Measurements from ENCODE around the gene TMED1. TPM values are rescaled to one million over a fixed set of nuclear protein-coding genes. Genes with fewer than 3 reads are reported as not detected.
"Not testable (repeated sequence)": the region's sequence is repeated elsewhere in the genome, so short reads cannot be mapped to it uniquely, and the experiment has no call there.

TMED1 gene
- total and polyA plus RNA-seq, 2 donors (not counting 1 experiment from before 2014, with no cell fraction given), result 40.1 to 42.3 TPM

DNA sequence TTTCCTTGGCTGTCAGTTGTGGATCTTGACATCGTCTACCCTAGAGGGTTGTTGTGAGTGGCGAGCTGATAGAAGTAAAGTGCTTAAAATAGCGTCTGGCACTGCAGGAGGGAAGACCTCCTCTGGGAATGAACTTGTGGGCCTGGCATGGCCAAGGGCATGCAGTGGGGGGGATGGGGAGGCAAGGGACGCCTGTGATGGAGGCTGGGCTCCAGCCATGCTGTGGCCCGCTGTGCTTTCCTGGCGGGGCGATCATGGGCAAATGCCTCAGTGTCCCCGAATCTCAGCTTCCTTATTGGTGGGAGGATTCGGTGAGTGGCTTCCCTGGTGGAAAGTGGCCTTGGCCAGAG is 46.1 kb upstream of the TMED1 start:
- Histone ChIP-seq H3K4me1 (ENCODE audit: control insufficient read depth, extremely low read depth, insufficient read depth, low read length) (peaks cover 3% of the 10 kb centered on the region), H3K9ac (ENCODE audit: insufficient read depth, low read length) (no peak overlapping the region), H3K79me2 (ENCODE audit: control insufficient read depth, insufficient read depth, low read length) (peaks cover 55% of the 10 kb centered on the region), H3K9me3 (ENCODE audit: control insufficient read depth, insufficient read depth, low read depth, low read length) (no peaks in the 10 kb centered on the region), H3K4me3 (replicated peaks in 1 of 4; ENCODE audit: control extremely low read depth in 1 of 4, insufficient read depth in 1 of 4, low read depth in 3 of 4, low read length in 4 of 4) (no peak overlapping the region), H3K27me3 (ENCODE audit: control insufficient read depth, insufficient read depth, low read length) (no peaks in the 10 kb centered on the region), H3K27ac (ENCODE audit: insufficient read depth, low read length) (no peak overlapping the region), H3K36me3 (ENCODE audit: control insufficient read depth, insufficient read depth, low read length) (no peaks in the 10 kb centered on the region), H3K4me2 (ENCODE audit: extremely low read depth, insufficient read depth, low read length) (no peak overlapping the region), H2AFZ (ENCODE audit: low read length) (no peak overlapping the region), H4K20me1 (ENCODE audit: control insufficient read depth, extremely low read depth, insufficient read depth, low read length) (no peaks in the 10 kb centered on the region)
- no peak for TF ChIP-seq EZH2 (IDR thresholded peaks at IDR 0.05; ENCODE audit: low read length, missing control alignments)
- TF ChIP-seq, protein P1, sequence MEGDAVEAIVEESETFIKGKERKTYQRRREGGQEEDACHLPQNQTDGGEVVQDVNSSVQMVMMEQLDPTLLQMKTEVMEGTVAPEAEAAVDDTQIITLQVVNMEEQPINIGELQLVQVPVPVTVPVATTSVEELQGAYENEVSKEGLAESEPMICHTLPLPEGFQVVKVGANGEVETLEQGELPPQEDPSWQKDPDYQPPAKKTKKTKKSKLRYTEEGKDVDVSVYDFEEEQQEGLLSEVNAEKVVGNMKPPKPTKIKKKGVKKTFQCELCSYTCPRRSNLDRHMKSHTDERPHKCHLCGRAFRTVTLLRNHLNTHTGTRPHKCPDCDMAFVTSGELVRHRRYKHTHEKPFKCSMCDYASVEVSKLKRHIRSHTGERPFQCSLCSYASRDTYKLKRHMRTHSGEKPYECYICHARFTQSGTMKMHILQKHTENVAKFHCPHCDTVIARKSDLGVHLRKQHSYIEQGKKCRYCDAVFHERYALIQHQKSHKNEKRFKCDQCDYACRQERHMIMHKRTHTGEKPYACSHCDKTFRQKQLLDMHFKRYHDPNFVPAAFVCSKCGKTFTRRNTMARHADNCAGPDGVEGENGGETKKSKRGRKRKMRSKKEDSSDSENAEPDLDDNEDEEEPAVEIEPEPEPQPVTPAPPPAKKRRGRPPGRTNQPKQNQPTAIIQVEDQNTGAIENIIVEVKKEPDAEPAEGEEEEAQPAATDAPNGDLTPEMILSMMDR (conservative IDR thresholded peaks at IDR 0.05 in 1 of 2, IDR thresholded peaks at IDR 0.05 in 1 of 2; ENCODE audit: low read depth in 1 of 2, low read length in 2 of 2), result no peak
- no peak for DNase-seq (ENCODE audit: low read depth in 2 of 2)

DNA sequence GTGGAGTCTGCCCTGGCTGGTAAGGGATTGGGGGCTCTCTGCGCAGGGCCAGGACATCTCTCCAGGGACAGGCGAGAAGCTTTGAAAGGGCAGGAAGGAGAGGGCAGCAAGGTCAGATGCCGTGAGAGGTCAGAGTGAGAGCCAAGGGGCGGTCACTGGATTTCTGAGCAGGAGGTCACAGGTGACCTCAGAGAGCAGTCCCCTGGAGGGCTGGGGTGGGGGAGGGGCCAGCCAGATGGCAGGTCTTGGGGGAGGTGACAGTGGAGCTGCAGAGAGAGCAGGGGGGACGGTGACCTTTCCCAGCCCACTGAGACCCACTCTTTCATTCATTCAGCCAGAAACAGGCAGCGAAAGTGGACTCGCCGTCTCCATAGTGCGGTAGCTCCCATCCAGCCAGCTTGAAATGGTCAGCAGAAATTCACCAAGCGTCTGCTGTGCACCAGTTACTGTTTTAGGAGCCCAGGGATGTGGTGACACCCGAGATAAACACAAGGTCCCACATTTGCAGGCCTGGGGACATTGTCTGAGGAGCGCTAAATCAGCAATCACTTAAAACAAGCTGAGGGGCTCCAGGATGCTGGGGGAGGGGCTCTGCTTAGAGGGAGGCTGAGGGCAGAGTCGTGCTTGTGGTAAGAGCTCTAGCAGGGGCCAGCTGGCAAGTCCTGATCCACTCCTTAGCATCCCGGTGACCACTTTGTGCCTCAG is 45.5 kb upstream of the TMED1 start:
- no peak for TF ChIP-seq EZH2 (IDR thresholded peaks at IDR 0.05; ENCODE audit: low read length, missing control alignments)
- DNase-seq (ENCODE audit: low read depth in 2 of 2), result no peak
- H4K20me1 ChIP-seq (ENCODE audit: control insufficient read depth, extremely low read depth, insufficient read depth, low read length), result no peaks in the 10 kb centered on the region
- H3K27ac ChIP-seq (ENCODE audit: insufficient read depth, low read length), result no peak overlapping the region
- no peaks in the 10 kb centered on the region for H3K27me3 ChIP-seq (ENCODE audit: control insufficient read depth, insufficient read depth, low read length)
- H3K36me3 ChIP-seq (ENCODE audit: control insufficient read depth, insufficient read depth, low read length), result no peaks in the 10 kb centered on the region
- peaks cover 56% of the 10 kb centered on the region for H3K79me2 ChIP-seq (ENCODE audit: control insufficient read depth, insufficient read depth, low read length)
- no peak overlapping the region for H3K9ac ChIP-seq (ENCODE audit: insufficient read depth, low read length)
- H3K4me3 ChIP-seq (replicated peaks in 1 of 4; ENCODE audit: control extremely low read depth in 1 of 4, insufficient read depth in 1 of 4, low read depth in 3 of 4, low read length in 4 of 4), result no peak overlapping the region
- no peaks in the 10 kb centered on the region for H3K9me3 ChIP-seq (ENCODE audit: control insufficient read depth, insufficient read depth, low read depth, low read length)
- H3K4me1 ChIP-seq (ENCODE audit: control insufficient read depth, extremely low read depth, insufficient read depth, low read length), result peaks cover 5% of the 10 kb centered on the region
- H3K4me2 ChIP-seq (ENCODE audit: extremely low read depth, insufficient read depth, low read length), result no peak overlapping the region
- H2AFZ ChIP-seq (ENCODE audit: low read length), result no peak overlapping the region

DNA sequence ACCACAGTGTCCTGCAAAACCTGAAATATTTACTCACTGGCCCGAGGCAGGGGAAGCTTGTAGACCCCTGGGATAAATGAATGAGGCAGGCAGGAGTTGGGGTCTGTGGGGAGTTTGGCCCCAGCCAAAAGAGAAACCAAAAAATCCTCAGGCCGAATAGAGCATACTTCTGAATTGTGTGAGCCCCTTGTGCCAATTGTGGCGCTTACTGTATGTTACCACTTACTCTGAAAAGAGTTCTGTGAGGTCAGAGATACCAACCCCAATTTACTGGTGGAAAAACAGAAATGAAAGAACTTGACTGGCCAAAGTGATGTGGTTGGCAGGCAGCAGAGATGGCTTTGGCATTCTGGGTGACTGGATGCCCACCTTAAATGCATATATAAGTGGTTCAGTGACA is 42.2 kb upstream of the TMED1 start:
- Histone ChIP-seq H3K4me2 (ENCODE audit: extremely low read depth, insufficient read depth, low read length) (peak overlapping the region; percentile 59), H2AFZ (ENCODE audit: low read length) (no peak overlapping the region), H3K9me3 (ENCODE audit: control insufficient read depth, insufficient read depth, low read depth, low read length) (no peaks in the 10 kb centered on the region), H4K20me1 (ENCODE audit: control insufficient read depth, extremely low read depth, insufficient read depth, low read length) (no peaks in the 10 kb centered on the region), H3K27ac (ENCODE audit: insufficient read depth, low read length) (peak overlapping the region; percentile 8), H3K4me3 (replicated peaks in 1 of 4; ENCODE audit: control extremely low read depth in 1 of 4, insufficient read depth in 1 of 4, low read depth in 3 of 4, low read length in 4 of 4) (no peak overlapping the region), H3K9ac (ENCODE audit: insufficient read depth, low read length) (no peak overlapping the region), H3K79me2 (ENCODE audit: control insufficient read depth, insufficient read depth, low read length) (peaks cover 70% of the 10 kb centered on the region), H3K36me3 (ENCODE audit: control insufficient read depth, insufficient read depth, low read length) (no peaks in the 10 kb centered on the region), H3K27me3 (ENCODE audit: control insufficient read depth, insufficient read depth, low read length) (no peaks in the 10 kb centered on the region), H3K4me1 (ENCODE audit: control insufficient read depth, extremely low read depth, insufficient read depth, low read length) (peaks cover 5% of the 10 kb centered on the region)
- no peak for DNase-seq (ENCODE audit: low read depth in 2 of 2)
- TF ChIP-seq, protein P1 (conservative IDR thresholded peaks at IDR 0.05 in 1 of 2, IDR thresholded peaks at IDR 0.05 in 1 of 2; ENCODE audit: low read depth in 1 of 2, low read length in 2 of 2), result no peak
- TF ChIP-seq EZH2 (IDR thresholded peaks at IDR 0.05; ENCODE audit: low read length, missing control alignments), result no peak

DNA sequence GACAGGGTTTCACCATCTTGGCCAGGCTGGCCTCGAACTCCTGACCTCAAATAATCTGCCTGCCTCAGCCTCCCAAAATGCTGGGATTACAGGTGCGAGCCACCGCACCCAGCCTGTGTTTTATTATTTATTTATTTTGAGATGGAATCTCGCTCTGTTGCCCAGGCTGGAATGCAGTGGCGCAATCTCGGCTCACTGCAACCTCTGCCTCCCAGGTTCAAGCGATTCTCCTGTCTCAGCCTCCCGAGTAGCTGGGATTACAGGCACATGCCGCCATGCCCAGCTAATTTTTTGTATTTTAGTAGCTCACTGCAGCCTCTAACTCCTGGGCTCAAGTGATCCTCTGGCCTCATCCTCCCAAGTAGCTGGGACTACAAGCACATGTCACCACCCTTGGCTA is 41.6 kb upstream of the TMED1 start:
- not testable (repeated sequence) for H3K27me3 ChIP-seq (ENCODE audit: control insufficient read depth, insufficient read depth, low read length); H3K36me3 ChIP-seq (ENCODE audit: control insufficient read depth, insufficient read depth, low read length); H4K20me1 ChIP-seq (ENCODE audit: control insufficient read depth, extremely low read depth, insufficient read depth, low read length); H3K4me3 ChIP-seq (replicated peaks in 1 of 4; ENCODE audit: control extremely low read depth in 1 of 4, insufficient read depth in 1 of 4, low read depth in 3 of 4, low read length in 4 of 4); H3K9ac ChIP-seq (ENCODE audit: insufficient read depth, low read length); DNase-seq (ENCODE audit: low read depth in 2 of 2); H3K4me1 ChIP-seq (ENCODE audit: control insufficient read depth, extremely low read depth, insufficient read depth, low read length); H3K9me3 ChIP-seq (ENCODE audit: control insufficient read depth, insufficient read depth, low read depth, low read length); H3K27ac ChIP-seq (ENCODE audit: insufficient read depth, low read length); H2AFZ ChIP-seq (ENCODE audit: low read length)
- Histone ChIP-seq H3K4me2 (ENCODE audit: extremely low read depth, insufficient read depth, low read length) (peak overlapping the region; percentile 59), H3K79me2 (ENCODE audit: control insufficient read depth, insufficient read depth, low read length) (peaks cover 71% of the 10 kb centered on the region)
